AG08396 (cell line): ENCODE results near the gene SNX9.
"Not testable (repeated sequence)": the region's sequence is repeated elsewhere in the genome, so short reads cannot be mapped to it uniquely, and the experiment has no call there.

ENCODE experiments used
- DNase-seq: peaks from one replicate; pipeline ENCODE4 v3.0.0; 2012; ENCODE audit warnings: low spot score, mixed read lengths

SNX9 gene

GRCh38 chr6:157887892-157888291, 64.8 kb downstream of the SNX9 start:
- DNase-seq: no peak

DNA sequence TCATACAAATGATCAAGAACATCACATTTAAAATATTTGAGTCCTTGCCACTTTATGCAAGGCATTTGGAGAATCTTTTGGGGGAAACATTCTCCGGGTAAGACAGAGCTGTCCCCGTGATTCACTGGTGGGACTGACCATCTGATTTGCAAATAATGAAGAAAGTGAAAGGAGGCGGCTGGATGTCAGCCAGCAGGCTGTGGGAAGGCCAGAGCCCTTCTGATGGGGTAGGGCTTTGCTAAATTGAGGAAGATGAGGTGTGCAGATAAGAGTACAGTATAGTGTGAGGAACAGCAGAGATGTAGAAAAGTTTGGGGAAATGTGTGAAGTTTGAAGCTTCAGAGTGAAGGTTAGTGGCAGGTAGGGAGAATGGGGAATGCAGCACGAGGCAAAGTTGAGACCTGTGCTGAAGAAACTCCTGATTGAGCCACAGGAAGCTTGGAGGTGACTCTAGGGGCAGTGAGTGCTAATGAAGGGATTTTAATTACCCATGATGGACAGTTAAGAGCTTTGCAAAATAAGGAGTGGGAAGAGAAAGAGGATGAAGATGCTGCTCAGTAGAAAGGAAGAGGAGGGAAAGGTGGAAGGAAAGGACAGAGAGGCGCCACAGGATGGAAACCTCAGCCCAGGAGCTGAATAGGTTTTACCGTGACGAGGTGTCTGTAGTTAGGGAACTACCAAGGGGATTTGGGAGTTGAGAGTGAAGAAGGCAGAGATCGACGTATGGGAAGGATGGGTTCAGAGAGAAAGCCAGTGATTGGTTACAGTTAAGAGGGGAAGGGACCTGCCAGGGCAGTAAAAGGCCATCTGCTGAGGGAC, 68.7 kb downstream of the SNX9 start:
- no peak for DNase-seq

DNA sequence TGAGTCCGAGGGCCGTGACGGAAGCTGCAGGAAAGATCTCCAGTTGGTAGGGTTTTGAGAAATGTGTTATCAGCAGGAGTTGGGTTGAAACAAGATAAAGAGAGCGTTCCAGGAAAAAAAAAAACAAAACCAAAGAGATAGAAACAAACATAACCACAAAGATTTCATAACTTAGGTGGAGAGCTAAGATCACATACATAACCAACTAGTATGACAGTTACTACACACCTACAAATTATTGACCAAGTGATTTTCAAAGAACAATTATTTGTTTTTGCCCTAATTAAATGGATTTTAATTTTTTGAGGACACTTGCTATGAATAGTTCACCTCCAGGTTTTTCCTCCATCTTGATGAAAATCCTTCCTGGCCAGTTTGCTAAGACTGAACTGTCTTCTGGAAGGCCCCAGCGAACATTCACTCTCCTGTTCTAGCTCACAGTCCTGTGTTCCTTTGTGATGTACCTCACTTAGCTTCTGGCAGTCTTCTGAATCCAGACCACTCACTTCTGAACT, 69.4 kb downstream of the SNX9 start:
- DNase-seq: no peak

DNA sequence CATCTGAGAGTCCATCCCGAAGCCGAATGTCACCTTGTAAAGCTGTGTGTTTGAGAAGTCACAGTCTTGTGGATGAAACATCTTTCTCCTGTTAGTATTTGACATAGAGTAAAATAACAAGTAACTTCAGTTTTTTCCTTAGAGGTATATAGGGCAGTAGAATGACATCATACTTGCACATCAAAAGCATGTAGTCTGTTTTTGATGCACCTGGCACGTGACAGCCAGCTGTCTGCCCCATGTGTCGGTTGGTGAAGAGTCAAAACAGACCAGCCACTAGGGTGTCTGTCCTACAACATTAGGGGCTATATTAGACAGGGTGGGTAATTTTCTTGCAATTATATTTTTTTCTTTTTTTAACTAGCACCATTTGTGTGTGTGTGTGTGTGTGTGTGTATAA, 70.2 kb downstream of the SNX9 start:
- DNase-seq: no peak

DNA sequence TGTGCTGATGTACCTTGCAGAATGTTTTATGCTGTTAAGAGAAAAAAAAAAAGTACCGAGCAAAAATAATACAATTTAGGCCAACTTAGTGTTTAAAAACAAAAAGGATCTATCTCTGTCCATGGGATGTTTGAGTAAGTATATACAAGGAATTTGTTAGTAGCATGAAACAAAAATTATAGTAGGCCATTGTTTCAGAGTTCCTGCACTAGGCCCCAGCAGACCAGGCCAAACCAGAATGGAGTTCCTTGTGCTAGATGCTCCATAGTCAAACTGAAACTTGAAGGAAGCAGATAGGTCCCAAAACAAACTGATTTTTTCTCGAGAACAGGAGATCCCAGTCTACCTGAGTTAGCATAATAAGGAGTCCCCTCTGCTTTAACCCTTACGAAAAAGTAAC, 72.5 kb downstream of the SNX9 start:
- DNase-seq: no peak

- no peak for DNase-seq
Measured at GRCh38 chr6:157896932-157897331, 73.9 kb downstream of the SNX9 start.

- no peak for DNase-seq
Measured at GRCh38 chr6:157898169-157898568, 75.1 kb downstream of the SNX9 start.

DNA sequence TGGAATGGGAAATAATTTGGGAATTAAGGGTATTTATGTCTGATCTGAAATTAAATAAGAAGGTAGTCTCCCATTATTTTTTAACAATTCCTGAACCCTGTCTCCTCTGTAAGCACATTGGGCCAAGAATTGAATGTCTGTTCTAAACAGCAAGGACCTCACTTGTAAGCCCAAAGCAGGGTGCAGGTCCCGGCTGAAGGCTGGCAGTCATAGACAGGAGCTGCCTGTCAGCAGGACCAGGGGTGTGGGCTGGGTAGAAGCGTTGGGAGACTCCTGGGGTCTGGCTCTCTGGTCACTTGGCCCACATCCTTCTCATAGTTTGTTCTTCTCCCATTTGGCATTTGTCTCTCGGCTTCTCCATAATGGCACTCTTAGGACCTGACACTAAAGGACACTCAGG, 75.6 kb downstream of the SNX9 start:
- no peak for DNase-seq

DNA sequence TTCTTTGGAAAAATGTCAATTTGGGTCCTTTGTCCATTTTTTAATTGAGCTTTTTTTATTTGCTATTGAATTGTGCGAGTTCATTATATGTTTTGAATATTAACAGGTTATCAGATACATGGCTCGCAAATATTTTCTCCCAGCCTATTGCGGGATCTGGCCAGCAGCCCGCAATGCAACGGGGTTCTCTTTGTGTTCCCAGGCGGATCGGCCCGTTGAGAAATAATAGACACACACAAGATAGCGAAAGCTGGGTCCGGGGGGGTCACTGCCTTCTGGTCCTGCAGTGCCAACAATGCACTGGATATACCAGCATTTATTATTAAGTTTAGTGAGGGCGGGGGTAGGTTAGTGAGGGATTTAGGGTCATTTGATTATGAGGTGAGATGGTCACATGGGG, 77.2 kb downstream of the SNX9 start:
- DNase-seq: not testable (repeated sequence)

DNA sequence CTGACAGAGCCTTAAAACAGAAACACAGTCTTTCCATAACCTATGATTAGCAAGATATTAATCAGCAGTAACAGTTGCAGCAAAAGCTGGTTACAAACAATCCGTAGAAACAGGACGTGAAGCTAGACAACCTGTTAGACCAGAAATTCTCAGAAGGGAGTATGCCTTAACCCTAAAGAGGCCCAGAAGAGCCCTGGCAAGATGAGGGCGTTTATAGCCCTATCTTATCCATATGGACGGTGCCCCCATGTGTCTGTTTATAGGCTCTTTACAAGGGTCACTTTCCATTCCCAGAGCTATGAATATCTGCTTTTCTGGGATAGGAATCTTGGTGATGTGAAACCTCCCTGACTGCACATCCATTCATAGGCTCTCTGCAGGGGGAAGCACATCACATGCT, 77.7 kb downstream of the SNX9 start:
- not testable (repeated sequence) for DNase-seq

GRCh38 chr6:157904999-157905398, 82.0 kb downstream of the SNX9 start:
- no peak for DNase-seq

DNA sequence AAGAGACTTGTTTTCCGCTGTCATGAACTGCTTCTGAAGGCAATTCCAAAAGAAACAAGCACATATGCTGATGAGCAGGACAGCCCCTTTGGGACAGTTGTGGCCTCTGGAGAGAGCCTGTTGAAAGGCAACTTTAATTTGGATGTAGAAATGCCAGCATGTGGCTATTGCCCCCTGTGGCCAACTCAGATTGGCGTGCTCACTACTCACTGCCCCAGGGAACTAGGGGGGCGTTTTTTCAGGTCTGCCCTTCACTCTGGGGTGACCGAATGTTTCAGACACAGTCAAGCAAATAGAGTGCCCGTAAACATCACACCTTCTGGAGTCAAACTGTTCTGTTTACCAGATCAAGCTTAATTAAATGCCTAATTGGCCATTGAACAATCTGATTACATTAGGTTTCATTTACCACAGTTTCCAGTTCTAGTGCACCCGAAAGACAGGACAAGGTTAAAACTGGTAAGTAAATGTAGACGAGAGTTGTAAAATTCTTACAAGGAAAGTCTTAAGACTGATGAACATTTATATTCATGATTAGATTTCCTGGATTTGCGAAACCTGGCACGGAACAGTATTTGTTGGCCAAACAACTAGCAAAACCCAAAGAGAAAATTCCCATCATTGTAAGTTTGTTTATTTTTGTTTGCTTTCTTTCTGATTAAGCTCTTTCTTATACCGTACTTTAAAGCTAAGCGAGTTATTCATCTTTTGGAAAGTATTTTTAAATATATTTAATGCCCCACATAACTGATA, 82.7 kb downstream of the SNX9 start:
- DNase-seq: no peak

GRCh38 chr6:157906537-157907061, 83.6 kb downstream of the SNX9 start:
- DNase-seq: no peak

DNA sequence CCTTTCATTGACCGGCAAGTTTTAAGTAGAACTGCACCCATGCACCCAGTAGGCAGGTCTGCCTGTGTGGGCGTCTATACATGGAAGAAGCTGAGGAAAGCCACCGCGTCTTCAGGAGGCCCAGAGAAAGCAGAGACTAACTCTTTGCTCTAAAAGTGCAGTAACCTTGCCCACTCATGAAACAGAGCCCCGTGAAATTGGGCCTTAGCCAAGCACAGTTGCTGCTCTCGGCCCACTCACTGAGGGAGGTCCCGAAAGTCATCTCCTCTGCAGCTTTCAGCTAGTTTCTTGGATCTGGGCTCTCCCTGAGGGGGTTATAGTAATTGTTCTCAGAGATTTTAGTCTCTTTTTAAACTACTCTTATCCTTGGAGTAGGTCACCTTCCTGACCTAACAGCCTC, 84.6 kb downstream of the SNX9 start:
- no peak for DNase-seq

GRCh38 chr6:157908369-157909281, 85.6 kb downstream of the SNX9 start:
- no peak for DNase-seq

DNA sequence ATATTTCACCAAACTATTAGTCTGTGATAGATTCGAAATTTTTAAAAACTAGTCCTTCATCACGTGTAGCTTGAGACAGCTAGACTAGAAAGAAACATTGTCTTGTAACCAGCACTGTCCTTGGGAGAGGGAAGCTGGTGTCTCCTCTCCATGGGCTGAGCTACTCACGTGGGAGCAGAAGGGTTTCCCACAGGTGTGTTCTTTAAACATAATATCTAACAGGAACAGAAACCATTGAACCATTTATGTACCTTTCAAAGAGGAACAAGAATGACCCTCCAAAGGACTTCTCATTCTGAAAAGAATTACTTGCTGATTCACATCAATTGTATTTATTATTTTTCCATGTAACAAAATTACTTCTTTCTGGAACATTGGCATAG, 86.2 kb downstream of the SNX9 start:
- no peak for DNase-seq

DNA sequence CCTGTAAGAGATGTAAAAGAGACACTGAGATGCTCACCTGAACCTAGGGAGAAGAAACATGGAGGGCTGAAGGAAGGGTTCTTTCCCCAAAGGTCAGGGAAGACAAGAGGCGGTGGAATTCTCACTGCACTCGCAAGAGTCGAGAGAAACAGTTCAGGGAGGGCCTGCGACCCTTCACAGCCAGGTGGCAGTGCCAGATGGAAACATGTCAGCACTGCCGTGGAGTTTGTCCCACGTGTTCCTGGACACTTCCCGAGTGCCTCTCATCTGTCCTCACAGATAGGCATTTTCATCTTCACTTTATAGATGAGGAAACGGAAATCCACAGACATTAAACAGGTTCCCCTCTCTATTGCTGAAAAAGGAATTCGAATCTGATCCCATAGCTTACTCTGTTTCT, 88.2 kb downstream of the SNX9 start:
- DNase-seq: no peak

DNA sequence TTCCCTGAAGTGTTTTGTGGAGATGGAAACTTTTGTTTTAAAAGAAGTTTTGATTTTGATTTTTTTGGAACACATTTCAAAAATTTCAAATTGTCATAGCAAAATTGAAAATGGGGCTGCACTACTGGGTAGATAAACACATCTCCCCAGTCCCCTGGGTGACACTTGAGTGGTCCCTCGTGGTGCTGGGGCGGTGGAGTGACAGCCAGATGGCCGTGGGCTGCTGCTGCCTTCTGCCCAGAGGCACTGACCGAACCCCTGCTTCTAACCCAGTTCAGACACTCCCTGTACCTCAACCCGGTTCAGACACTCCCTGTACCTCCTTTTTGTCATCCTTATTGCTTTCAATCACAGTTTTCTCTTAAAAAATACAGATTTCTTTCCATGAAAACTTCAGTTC, 88.7 kb downstream of the SNX9 start:
- DNase-seq: no peak

DNA sequence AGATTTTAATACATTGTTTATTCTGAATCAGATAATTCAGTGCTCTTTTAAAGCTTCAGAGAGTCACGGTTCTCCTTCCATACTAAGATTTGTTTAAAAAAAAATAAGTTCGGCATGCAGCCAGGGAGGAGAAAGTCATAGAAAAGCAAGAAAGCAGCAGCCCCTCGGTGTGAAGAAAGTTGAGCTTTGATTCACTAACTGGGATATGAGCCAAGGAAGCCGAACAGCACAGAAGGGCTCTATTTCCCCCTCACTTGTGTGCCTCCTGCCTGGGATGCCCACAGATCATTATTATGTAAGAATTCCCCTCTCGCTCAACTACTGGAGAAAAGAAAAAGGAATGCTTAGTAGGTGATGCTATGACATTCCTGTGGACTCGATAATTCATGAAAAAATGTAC, 89.3 kb downstream of the SNX9 start:
- DNase-seq: peak; percentile 77

DNA sequence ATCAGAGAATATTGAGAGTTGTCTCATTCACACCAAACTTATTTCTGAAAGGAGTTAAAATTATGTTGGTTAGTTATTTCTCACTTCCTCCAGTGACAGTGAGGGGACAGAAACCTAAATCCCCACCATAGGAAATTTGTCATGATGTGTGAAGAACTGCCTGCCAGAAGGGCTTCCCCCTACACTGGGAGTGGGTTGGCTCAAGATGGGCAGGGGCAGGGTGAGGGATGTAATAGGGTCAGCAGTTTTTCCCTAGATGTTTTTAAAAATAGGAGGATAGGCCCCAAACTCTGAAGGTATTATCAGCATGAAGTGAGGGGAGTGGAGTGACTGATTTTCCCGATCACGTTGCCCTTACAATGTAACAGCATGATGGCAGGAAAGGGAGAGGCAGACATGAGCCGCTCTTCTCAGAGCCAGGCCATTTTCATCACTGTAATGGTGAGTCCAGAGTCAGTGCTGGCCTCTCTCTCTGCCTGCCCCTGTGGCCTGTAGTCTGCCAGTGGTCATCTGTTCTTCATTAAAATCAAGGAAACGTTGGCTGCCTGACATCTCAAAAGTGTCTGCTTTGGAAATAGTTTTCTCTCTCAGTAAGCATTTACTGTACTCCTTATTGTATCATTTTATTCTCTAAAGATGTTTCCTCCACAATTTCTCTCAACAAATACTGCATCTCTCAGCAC, 98.8 kb downstream of the SNX9 start:
- peak; percentile 57 for DNase-seq

DNA sequence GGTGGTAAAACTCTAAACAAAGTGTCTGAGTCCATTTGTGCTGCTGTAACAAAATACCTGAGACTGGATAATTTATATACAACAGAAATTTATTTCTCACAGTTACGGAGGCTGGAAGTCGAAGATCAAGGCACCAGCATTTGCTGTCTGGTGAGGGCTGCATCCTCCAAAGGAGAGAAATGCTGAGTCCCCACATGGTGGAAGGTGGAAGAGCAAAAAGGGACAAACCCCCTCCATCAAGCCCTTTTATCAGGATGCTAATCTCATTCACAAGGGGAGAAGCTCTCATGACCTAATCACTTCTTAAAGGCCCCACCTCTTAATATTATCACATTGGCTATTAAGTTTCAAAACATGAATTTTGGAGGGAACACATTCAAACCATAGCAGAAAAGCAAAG, 102.7 kb downstream of the SNX9 start:
- DNase-seq: no peak
